GM08714 (cell line): ENCODE results near the gene RRM1.
A peak's percentile ranks its signal among the peaks of the same experiment; 100 is the strongest.
"Not testable (repeated sequence)": the region's sequence is repeated elsewhere in the genome, so short reads cannot be mapped to it uniquely, and the experiment has no call there.

ENCODE experiments used
- H3K4me3 ChIP-seq: fragments of 200-500 bp; sonication (Bioruptor generic); 2 replicates; pipeline ENCODE4 v1.5.1; 2014; ENCODE audit warnings: mild to moderate bottlenecking, low read length, inconsistent platforms
- ZNF274 ChIP-seq: IDR thresholded peaks from 2 replicates; pipeline ENCODE4 v1.6.1; 2012; ENCODE audit warnings: mild to moderate bottlenecking, low read depth, low read length

Gene RRM1

DNA sequence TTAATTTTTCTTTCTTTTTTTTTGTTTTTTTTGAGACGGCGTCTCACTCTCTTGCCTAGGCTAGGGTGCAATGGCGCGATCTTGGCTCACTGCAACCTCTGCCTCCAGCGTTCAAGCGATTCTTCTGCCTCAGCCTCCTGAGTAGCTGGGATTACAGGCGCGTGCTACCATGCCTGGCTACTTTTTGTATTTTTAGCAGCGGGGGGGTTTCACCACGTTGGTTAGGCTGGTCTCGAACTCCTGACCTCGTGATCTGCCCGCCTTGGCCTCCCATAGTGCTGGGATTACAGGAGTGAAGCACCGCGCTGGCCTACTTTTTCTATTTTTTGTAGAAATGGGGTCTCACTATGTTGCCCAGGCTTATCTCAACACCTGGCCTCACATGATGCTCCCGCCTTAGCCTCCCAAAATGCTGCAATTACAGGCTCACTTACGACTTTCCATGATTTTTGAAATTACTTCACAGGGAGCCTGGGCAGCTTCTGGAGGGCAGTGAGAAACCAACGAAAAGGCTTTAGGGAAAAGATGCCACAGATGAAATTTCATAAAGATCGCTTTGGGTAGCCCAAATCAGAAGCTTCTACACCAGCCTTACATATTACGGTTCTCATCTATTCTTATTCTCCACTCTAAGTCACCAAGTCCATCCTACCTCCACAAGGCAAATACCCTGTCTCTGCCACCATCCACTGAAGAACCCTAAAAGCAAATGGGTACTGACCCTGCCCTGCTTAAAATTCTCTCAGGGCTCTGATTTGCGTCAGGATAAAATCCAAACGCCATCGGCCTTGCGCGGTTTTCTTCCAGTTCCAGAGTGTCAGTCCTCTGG lies 866 bp upstream of the RRM1 start:
- no peak for TF ChIP-seq ZNF274
- H3K4me3 ChIP-seq, result peak overlapping the region; percentile 96

- no peak for TF ChIP-seq ZNF274
- peak overlapping the region; percentile 96 for H3K4me3 ChIP-seq
Observed at GRCh38 chr11:4095509-4096230, 1.1 kb downstream of the RRM1 start.

DNA sequence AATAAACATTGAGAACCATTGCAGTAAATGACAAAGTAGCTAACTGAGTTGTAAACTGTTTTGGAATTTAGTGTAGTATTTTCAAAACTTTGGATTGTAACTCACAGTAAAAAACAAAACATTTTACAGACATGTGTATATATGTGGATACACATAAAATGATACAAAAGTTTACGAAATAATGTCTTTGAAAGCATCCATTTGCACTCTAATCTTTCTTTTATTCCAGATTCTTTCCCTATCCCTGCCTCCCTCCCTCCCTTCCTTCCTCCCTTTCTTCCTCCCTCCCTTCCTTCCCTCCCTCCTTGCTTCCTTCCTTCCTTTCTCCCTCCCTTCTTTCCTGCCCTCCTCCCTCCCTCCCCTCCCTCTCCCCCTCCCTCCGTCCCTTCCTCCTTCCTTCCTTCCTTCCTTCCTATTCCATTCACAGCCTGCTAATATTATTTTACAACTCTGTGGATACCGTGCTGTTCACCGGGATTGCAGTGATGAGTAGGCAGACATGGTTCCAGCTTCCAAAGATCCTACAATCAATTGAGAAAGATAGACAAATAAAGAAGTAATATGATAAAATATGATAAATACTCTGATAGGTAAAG lies 3.5 kb downstream of the RRM1 start:
- no peak overlapping the region for H3K4me3 ChIP-seq

GRCh38 chr11:4102711-4103110 lies 8.1 kb downstream of the RRM1 start:
- H3K4me3 ChIP-seq, result no peak overlapping the region
- TF ChIP-seq ZNF274, result no peak

More for the DNA sequence above, 3.5 kb downstream of the RRM1 start:
- no peak for TF ChIP-seq ZNF274

DNA sequence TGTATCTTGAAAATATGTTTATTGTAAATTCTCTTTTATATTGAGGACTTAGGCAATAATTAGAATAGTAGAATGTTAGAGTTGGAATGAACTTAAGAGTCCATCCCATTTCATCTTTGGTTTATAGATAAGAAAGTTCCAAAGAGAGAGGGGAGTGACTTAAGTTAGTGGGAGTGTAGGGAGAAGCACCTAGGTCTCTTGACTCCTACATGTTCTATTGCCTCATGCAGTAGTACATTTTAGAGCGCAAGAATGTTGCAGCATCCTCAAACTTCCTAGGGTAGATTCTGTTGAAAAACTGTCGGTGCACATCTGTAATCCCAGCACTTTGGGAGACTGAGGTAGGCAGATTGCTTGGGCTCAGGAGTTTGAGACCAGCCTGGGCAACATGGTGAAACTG lies 8.7 kb downstream of the RRM1 start:
- no peak overlapping the region for H3K4me3 ChIP-seq
- no peak for TF ChIP-seq ZNF274

- no peak overlapping the region for H3K4me3 ChIP-seq
- no peak for TF ChIP-seq ZNF274
Observed at GRCh38 chr11:4105916-4106315, 11.3 kb downstream of the RRM1 start.

GRCh38 chr11:4111834-4112233 lies 17.2 kb downstream of the RRM1 start:
- TF ChIP-seq ZNF274, result no peak
- no peak overlapping the region for H3K4me3 ChIP-seq

GRCh38 chr11:4115128-4115527 lies 20.5 kb downstream of the RRM1 start:
- no peak for TF ChIP-seq ZNF274
- H3K4me3 ChIP-seq, result no peak overlapping the region

DNA sequence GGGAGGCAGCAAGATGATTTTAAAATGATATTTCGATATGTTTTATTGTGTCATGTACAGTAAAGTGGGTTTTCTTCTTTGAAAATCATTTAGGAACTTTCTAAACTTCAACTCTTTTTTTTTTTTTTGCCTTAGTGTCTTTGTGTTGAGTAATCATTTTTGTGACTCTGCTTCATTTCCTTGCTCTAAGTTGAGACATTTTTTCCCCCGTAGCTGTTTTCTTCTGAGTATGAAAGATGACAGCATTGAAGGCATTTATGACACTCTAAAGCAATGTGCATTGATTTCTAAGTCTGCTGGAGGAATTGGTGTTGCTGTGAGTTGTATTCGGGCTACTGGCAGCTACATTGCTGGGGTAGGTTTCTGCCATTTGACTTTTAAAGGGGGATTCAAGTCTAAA lies 23.5 kb downstream of the RRM1 start:
- TF ChIP-seq ZNF274, result no peak
- no peak overlapping the region for H3K4me3 ChIP-seq

DNA sequence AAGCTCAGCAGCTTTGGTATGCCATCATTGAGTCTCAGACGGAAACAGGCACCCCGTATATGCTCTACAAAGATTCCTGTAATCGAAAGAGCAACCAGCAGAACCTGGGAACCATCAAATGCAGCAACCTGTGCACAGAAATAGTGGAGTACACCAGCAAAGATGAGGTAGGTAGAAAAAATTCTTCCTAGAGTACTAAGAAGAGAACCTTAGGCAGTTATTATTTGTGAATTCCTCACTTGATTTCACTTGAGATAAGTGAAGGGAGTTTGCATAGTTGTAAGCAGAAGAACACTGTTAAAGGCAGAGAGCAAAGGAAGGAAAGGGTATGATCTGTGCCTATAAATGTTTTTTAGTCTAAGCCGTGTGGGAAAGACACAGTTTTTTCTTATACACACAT lies 28.6 kb downstream of the RRM1 start:
- TF ChIP-seq ZNF274, result no peak
- H3K4me3 ChIP-seq, result no peak overlapping the region

DNA sequence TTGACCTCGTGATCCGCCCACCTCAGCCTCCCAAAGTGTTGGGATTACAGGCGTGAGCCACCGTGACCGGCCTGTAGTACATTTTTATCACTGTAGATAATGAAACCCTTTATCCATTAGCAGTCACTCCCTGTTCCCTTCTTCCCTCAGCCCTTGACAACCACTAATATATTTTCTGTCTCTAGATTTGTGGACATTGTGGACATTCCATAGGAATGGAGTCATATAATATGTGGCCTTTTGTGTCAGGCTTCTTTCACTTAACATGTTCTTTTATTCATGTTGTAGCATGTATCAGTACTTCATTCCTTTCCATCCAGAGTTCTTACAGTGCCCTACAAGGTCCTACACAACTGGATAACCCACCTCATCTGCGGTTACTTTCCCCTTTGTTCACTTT lies 30.5 kb downstream of the RRM1 start:
- no peak overlapping the region for H3K4me3 ChIP-seq
- TF ChIP-seq ZNF274, result no peak

DNA sequence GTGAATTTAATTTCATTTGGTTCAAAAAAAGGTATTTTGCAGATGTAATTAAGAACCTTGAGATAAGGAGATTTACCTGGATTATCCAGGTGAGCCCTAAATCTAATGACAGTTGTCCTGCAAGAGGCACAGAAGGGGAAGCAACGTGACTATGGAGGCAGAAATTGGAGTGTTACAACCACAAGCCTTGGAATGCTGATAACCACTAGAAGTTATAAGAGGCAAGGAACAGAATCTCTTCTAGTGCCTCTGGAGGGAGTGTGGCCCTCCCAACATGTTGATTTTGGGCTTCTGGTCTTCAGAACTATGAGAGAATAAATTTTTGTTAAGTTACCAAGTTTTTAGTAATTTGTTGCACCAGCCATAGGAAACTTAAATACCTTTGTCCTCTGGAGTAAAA lies 32.8 kb downstream of the RRM1 start:
- no peak overlapping the region for H3K4me3 ChIP-seq
- TF ChIP-seq ZNF274, result no peak

DNA sequence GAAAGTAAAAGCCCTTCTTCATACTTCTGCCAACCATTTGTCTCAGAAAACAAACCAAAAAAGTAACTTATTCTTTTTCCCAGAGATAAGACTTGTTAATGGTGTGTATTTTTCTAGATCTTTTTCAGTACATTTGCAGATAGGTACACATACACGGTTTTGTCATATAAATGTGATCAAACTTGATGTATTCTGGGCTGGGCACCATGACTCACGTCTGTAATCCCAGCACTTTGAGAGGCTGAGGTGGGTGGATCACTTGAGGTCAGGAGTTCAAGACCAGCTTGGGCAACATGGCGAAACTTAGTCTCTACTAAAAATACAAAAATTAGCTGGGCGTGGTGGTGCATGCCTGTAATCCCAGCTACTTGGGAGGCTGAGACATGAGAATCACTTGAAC lies 35.6 kb downstream of the RRM1 start:
- H3K4me3 ChIP-seq, result not testable (repeated sequence)

DNA sequence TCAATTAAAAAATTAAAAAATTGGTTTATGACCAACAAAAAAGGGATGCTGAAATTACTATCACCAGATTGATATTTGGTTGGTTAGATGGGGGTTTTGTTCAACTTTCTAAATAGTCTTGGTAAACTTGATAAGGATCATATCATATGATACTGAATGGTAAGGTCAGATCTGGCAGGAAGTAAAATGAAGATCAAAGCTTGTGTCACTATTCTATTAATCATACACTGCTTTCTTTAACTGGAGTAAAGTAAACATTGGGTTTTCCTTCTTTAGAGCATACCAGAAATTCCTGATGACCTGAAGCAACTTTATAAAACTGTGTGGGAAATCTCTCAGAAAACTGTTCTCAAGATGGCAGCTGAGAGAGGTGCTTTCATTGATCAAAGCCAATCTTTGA lies 40.2 kb downstream of the RRM1 start:
- H3K4me3 ChIP-seq, result no peak overlapping the region
- TF ChIP-seq ZNF274, result no peak

- no peak for TF ChIP-seq ZNF274
- no peak overlapping the region for H3K4me3 ChIP-seq
Observed at GRCh38 chr11:4138497-4138896, 43.9 kb downstream of the RRM1 start.

GRCh38 chr11:4140067-4140636 lies 45.6 kb downstream of the RRM1 start:
- TF ChIP-seq ZNF274, result no peak

More at GRCh38 chr11:4140067-4140636, 45.6 kb downstream of the RRM1 start:
- no peak overlapping the region for H3K4me3 ChIP-seq
